H9 (cell line): Measurements from ENCODE around the gene COA1. TPM values are rescaled to one million over a fixed set of nuclear protein-coding genes. Genes with fewer than 3 reads are reported as not detected.

Source experiments
- DNase-seq: peaks from one replicate; pipeline ENCODE4 v3.0.0-alpha.2; 2017
- H2AFZ ChIP-seq: one replicate; pipeline ENCODE4 v1.6.1; 2013; ENCODE audit warnings: mild to moderate bottlenecking, low read length, control low read depth, moderate library complexity
- H2AK5ac ChIP-seq: 2 replicates; pipeline ENCODE4 v1.6.1; 2013; ENCODE audit warnings: low read length, control low read depth, mixed read lengths; ENCODE audit not compliant: insufficient read length
- H2BK120ac ChIP-seq: one replicate; pipeline ENCODE4 v1.6.1; 2013; ENCODE audit warnings: low read depth, mild to moderate bottlenecking, low read length, control low read depth, inconsistent platforms; ENCODE audit not compliant: poor library complexity, severe bottlenecking
- H2BK12ac ChIP-seq: 2 replicates; pipeline ENCODE4 v1.6.1; 2013; ENCODE audit warnings: low read length, control low read depth, mixed read lengths, low read depth; ENCODE audit not compliant: insufficient read length
- H2BK15ac ChIP-seq: 2 replicates; pipeline ENCODE4 v1.6.1; 2013; ENCODE audit warnings: low read depth, low read length, control low read depth
- H2BK20ac ChIP-seq: one replicate; pipeline ENCODE4 v1.6.1; 2013; ENCODE audit warnings: low read depth, mild to moderate bottlenecking, low read length, control low read depth, inconsistent platforms; ENCODE audit not compliant: poor library complexity, severe bottlenecking
- H2BK5ac ChIP-seq: 2 replicates; pipeline ENCODE4 v1.6.1; 2013; ENCODE audit warnings: low read length, control low read depth, mixed read lengths; ENCODE audit not compliant: insufficient read length
- H3K14ac ChIP-seq: 2 replicates; pipeline ENCODE4 v1.6.1; 2013; ENCODE audit warnings: low read length, control low read depth; ENCODE audit not compliant: insufficient read depth
- H3K18ac ChIP-seq: 2 replicates; pipeline ENCODE4 v1.6.1; 2013; ENCODE audit warnings: low read depth, mild to moderate bottlenecking, mixed read lengths, low read length, control low read depth; ENCODE audit not compliant: insufficient read length
- H3K23ac ChIP-seq: 2 replicates; pipeline ENCODE4 v1.6.1; 2013; ENCODE audit warnings: low read length, control low read depth, mixed read lengths, low read depth; ENCODE audit not compliant: insufficient read length
- H3K23me2 ChIP-seq: 2 replicates; pipeline ENCODE4 v1.6.1; 2013; ENCODE audit warnings: low read depth, mild to moderate bottlenecking, mixed read lengths, low read length, control low read depth; ENCODE audit not compliant: insufficient read length, poor library complexity, severe bottlenecking
- H3K27ac ChIP-seq: 2 replicates; pipeline ENCODE4 v1.5.1; 2013; ENCODE audit warnings: low read length, control low read depth, mixed read lengths, low read depth; ENCODE audit not compliant: insufficient read length
- H3K27me3 ChIP-seq: 2 replicates; pipeline ENCODE4 v1.6.1; 2013; ENCODE audit warnings: low read length, control low read depth, inconsistent platforms; ENCODE audit not compliant: insufficient read depth
- H3K4ac ChIP-seq: 2 replicates; pipeline ENCODE4 v1.6.1; 2013; ENCODE audit warnings: low read depth, mild to moderate bottlenecking, control low read depth, inconsistent platforms, low read length, moderate library complexity
- H3K4me1 ChIP-seq: 2 replicates; pipeline ENCODE4 v1.6.1; 2013; ENCODE audit warnings: low read length, control low read depth, inconsistent platforms; ENCODE audit not compliant: insufficient read depth
- H3K4me2 ChIP-seq: 2 replicates; pipeline ENCODE4 v1.6.1; 2013; ENCODE audit warnings: low read length, control low read depth, mixed read lengths; ENCODE audit not compliant: insufficient read length, insufficient read depth
- H3K56ac ChIP-seq: 2 replicates; pipeline ENCODE4 v1.6.1; 2013; ENCODE audit warnings: low read depth, mild to moderate bottlenecking, mixed read lengths, low read length, control low read depth; ENCODE audit not compliant: insufficient read length
- H3K79me1 ChIP-seq: 2 replicates; pipeline ENCODE4 v1.6.1; 2013; ENCODE audit warnings: low read depth, mild to moderate bottlenecking, moderate library complexity, low read length, control low read depth, inconsistent platforms; ENCODE audit not compliant: insufficient read depth, poor library complexity, severe bottlenecking
- H3K79me2 ChIP-seq: 2 replicates; pipeline ENCODE4 v1.6.1; 2013; ENCODE audit warnings: low read length, control low read depth, inconsistent platforms; ENCODE audit not compliant: insufficient read depth
- H3K9ac ChIP-seq: 2 replicates; pipeline ENCODE4 v1.6.1; 2013; ENCODE audit warnings: low read length, control low read depth, mixed read lengths; ENCODE audit not compliant: insufficient read length; ENCODE audit errors: extremely low read depth
- H3K9me3 ChIP-seq: one replicate; pipeline ENCODE4 v1.6.1; 2013; ENCODE audit warnings: low read depth, low read length, inconsistent platforms; ENCODE audit not compliant: control insufficient read depth
- H3T11ph ChIP-seq: one replicate; pipeline ENCODE4 v1.6.1; 2013; ENCODE audit warnings: mild to moderate bottlenecking, low read length, control low read depth, inconsistent platforms
- H4K20me1 ChIP-seq: one replicate; pipeline ENCODE4 v1.6.1; 2013; ENCODE audit not compliant: control insufficient read depth, insufficient read length, insufficient read depth
- H4K5ac ChIP-seq: 2 replicates; pipeline ENCODE4 v1.6.1; 2013; ENCODE audit warnings: low read depth, mild to moderate bottlenecking, mixed read lengths, low read length, control low read depth; ENCODE audit not compliant: insufficient read length
- H4K8ac ChIP-seq: replicated peaks from 2 replicates; pipeline ENCODE4 v1.6.1; 2013; ENCODE audit warnings: low read length, control low read depth, mixed read lengths, low read depth; ENCODE audit not compliant: insufficient read length
- H4K91ac ChIP-seq: 2 replicates; pipeline ENCODE4 v1.6.1; 2013; ENCODE audit warnings: low read depth, mild to moderate bottlenecking, moderate library complexity, mixed read lengths, low read length, control low read depth; ENCODE audit not compliant: insufficient read length
- H3K27ac Mint-ChIP-seq, 3 experiments: 2 replicates in 2 of 3; 3 replicates in 1 of 3; pipeline ENCODE4 v1.8.0; 2020 to 2021; ENCODE audit warnings: mixed read lengths in 3 of 3, mild to moderate bottlenecking in 1 of 3, moderate library complexity in 1 of 3
- H3K27me3 Mint-ChIP-seq: 2 replicates; pipeline ENCODE4 v1.8.0; 2021; ENCODE audit warnings: low read depth, mild to moderate bottlenecking, moderate library complexity, mixed read lengths
- H3K36me3 Mint-ChIP-seq, 3 experiments: 2 replicates in 2 of 3; 3 replicates in 1 of 3; pipeline ENCODE4 v1.8.0; 2020 to 2021; ENCODE audit warnings: low read depth in 3 of 3, mixed read lengths in 3 of 3; ENCODE audit not compliant: insufficient read depth in 1 of 3
- H3K4me1 Mint-ChIP-seq, 2 experiments: 2 replicates each; pipeline ENCODE4 v1.8.0; 2020; ENCODE audit warnings: mixed read lengths in 2 of 2
- H3K4me3 Mint-ChIP-seq, 2 experiments: 2 replicates in 1 of 2; 3 replicates in 1 of 2; pipeline ENCODE4 v1.8.0; 2020 to 2021; ENCODE audit warnings: mild to moderate bottlenecking in 2 of 2, mixed read lengths in 2 of 2, moderate library complexity in 1 of 2
- H3K9me3 Mint-ChIP-seq, 2 experiments: 2 replicates in 1 of 2; 3 replicates in 1 of 2; pipeline ENCODE4 v1.8.0; 2020; ENCODE audit warnings: mild to moderate bottlenecking in 2 of 2, mixed read lengths in 2 of 2, moderate library complexity in 1 of 2
- WGBS: extraction: QIAGEN DNeasy Blood & Tissue Kit; methylation state at CpG from one replicate; pipeline ENCODE4 v1.1.7; 2013; ENCODE audit warnings: missing lambda C conversion rate, low lambda C conversion rate, mixed read lengths; ENCODE audit not compliant: insufficient read length; ENCODE audit errors: extremely low coverage; 5-methylcytosine and 5-hydroxymethylcytosine counted together
- total RNA-seq: library from RNA; stranded (reverse); gene quantifications from 2 replicates; pipeline ENCODE4 v1.2.1, GENCODE V29; 2021
- TF ChIP-seq, protein P1 (sequence below): fragments of 200-600 bp; sonication (generic); conservative IDR thresholded peaks from 3 replicates; pipeline ENCODE4 v1.8.0; 2021; ENCODE audit warnings: antibody characterized with exemption, mild to moderate bottlenecking

The COA1 gene
- total RNA-seq, 1 experiment from 2014 or later = 138 TPM

DNA sequence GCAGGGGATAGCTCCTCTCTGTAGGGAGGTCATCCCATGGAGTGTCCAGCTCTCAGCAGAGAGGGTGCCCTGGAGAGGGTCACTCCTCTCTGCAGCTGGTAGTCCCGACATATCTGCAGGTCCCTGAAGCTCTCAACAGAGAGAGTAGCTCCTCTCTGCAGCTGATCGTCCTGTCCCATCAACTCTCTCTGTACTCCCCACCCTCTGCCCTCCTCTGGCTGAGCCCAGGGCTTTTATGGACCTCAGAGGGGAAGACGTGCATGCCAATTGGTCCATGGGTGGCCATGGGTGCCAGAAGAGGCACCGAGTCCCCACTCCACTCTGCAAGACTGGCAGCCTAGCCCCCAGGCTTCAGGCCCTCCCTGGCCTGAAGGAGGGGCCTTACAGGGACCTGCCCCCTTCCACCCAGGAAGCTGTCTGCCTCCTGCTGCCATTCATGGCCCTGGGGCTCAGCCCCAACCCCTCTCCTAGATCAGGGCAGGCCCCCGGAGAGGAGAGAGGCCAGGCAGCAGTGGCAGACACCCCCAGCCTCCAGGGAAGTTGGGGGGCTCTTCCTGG lies 20.1 kb upstream of the COA1 start:
- H2AK5ac ChIP-seq = no peak overlapping the region
- no peaks in the 10 kb centered on the region for H3K79me1 ChIP-seq
- H3K27ac ChIP-seq = no peak overlapping the region
- no peak overlapping the region for H4K5ac ChIP-seq
- no peak overlapping the region for H3K4ac ChIP-seq
- no peaks in the 10 kb centered on the region for H3K36me3 Mint-ChIP-seq
- no peaks in the 10 kb centered on the region for H4K20me1 ChIP-seq
- H2AFZ ChIP-seq = no peak overlapping the region
- no peak overlapping the region for H2BK12ac ChIP-seq
- no peak overlapping the region for H3K56ac ChIP-seq
- TF ChIP-seq, protein P1, sequence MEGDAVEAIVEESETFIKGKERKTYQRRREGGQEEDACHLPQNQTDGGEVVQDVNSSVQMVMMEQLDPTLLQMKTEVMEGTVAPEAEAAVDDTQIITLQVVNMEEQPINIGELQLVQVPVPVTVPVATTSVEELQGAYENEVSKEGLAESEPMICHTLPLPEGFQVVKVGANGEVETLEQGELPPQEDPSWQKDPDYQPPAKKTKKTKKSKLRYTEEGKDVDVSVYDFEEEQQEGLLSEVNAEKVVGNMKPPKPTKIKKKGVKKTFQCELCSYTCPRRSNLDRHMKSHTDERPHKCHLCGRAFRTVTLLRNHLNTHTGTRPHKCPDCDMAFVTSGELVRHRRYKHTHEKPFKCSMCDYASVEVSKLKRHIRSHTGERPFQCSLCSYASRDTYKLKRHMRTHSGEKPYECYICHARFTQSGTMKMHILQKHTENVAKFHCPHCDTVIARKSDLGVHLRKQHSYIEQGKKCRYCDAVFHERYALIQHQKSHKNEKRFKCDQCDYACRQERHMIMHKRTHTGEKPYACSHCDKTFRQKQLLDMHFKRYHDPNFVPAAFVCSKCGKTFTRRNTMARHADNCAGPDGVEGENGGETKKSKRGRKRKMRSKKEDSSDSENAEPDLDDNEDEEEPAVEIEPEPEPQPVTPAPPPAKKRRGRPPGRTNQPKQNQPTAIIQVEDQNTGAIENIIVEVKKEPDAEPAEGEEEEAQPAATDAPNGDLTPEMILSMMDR = no peak
- H3K9ac ChIP-seq = no peak overlapping the region
- no peaks in the 10 kb centered on the region for H3K9me3 ChIP-seq
- no peak overlapping the region for H3K27ac Mint-ChIP-seq
- no peak overlapping the region for H2BK20ac ChIP-seq
- H3K27me3 Mint-ChIP-seq = peaks cover 5% of the 10 kb centered on the region
- no peak overlapping the region for H3K14ac ChIP-seq
- H2BK5ac ChIP-seq = no peak overlapping the region
- no peaks in the 10 kb centered on the region for H3K79me2 ChIP-seq
- H3K4me3 Mint-ChIP-seq = no peak overlapping the region
- H3K4me1 Mint-ChIP-seq = peaks cover 5 to 7% of the 10 kb centered on the region in 2 experiments
- no peaks in the 10 kb centered on the region for H3K27me3 ChIP-seq
- H3K9me3 Mint-ChIP-seq = no peaks in the 10 kb centered on the region; a peak in 1 of 5 replicates
- H3K23me2 ChIP-seq = no peaks in the 10 kb centered on the region
- H3T11ph ChIP-seq = no peak overlapping the region
- no peak overlapping the region for H3K23ac ChIP-seq
- no peaks in the 10 kb centered on the region for H3K4me1 ChIP-seq
- no peak for DNase-seq
- no CpG with 5 or more reads among the region's 5 CpGs for WGBS
- no peak overlapping the region for H4K91ac ChIP-seq
- no peak overlapping the region for H2BK15ac ChIP-seq
- H3K18ac ChIP-seq = no peak overlapping the region
- no peak overlapping the region for H4K8ac ChIP-seq
- no peak overlapping the region for H3K4me2 ChIP-seq
- H2BK120ac ChIP-seq = no peak overlapping the region
